Middle frontal gyrus (tissue), 1 donor: ENCODE results near the gene RFFL.

Source experiments
- DNase-seq: peaks from one replicate; pipeline ENCODE4 v3.0.0-alpha.2; 2015; ENCODE audit warnings: low spot score; ENCODE audit errors: extremely low spot score

RFFL gene

DNA sequence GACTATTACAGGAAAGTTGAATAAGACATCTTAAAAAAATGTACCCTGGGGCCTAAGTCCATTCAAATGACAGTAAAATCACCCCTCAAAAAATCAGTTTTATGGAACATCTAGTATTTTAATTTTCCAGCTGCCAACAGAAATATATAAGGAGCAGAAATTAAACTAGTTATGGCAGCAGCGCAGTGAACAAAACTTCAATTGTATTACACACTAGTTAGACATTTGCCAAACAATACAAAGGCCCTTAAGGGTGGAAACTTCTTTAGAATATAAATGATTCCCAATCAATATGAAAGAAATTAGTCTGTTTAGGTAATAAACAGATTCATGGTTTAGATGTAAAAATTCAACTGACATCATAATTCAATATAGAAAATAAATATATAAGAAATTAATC, 18.1 kb upstream of the RFFL start:
- DNase-seq: no peak

GRCh38 chr17:35080536-35080935, 17.0 kb upstream of the RFFL start:
- DNase-seq: no peak

DNA sequence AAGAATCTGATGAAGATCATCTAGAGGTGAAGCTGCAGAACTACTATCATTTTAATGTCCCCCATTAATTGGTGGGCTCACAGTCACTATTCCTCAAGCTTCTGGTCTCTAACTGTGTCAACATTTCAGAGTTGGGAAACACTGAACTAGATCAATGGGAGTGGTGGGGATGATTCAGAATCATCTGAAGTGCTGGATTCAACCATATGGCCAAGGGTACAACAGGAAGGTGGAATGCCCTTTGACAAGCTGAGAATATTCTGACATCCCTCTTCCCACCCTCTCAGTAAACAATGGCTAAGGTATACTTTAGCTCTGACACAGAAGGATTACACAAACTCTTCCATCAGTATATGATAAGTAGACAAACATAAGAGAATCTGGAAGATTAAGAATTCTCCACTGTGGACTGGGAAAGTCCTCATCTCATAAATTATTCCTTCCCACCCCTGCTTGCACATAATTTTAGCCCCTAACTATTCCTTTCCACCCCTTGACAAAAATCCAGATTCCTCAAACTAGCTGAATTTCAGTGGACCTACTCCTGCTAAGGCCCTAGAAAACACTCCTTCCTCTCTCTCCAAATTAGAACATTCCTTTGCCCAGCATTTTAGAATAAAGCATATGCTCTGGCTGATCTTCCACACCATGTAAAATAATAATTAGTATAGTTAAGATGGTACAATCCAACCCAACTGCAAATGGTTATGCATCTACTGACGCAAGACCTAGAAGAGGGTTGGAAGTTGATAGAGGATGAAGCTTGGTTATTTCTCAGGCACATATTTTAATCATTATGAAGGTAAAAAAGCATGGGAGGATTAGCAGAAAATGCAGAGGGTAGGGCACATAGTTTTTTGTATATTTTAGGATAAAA, 16.3 kb upstream of the RFFL start:
- no peak for DNase-seq

DNA sequence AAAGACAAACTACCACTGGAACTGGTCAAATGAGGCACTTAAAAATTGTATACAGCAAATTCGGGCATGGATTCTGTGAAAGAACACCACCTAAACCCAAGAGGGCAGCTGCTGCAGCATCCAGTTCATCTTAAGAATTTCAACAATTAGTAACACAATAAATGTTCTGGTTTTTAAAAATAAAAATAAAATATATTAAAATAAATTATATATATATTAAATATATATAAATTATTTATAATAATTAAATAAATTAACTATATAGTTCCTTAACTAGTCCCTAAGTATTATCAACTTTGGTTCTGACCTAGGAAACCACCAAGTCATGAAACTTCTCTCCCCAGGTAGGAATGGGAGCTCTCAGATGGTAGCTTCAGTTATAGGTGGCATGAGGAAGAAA, 13.4 kb upstream of the RFFL start:
- DNase-seq: no peak

- peak; percentile 42 for DNase-seq
Measured at GRCh38 chr17:35074711-35075707, 11.5 kb upstream of the RFFL start.

DNA sequence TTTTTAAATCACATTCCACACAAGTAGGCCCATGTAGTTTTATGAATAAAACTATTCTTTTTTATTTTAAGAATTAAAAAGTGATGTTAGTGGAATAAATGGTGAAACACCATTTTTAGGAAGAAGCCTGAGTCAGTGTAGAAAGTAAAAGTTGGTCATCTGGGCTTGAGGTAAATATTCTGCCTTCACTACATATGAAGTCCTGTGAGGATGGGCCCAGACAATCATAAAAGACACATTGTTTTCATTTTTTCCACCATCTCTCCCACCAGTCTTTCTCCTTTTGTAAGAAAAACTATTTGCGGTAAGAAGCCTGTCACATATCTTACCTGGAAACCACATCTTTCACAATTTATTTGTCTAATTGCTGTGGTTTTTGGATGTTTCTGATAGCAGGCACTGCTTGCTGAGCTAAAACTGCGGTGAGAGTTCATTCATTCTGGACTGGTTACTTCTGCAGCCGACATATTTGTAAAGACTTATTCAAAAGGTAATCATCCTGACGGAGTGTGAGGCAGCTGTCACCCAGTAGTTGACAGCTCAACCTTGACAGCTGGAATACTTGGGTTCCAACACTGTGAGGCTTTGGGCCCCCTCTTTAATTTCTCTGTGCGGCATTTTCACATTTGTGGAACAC, 10.6 kb upstream of the RFFL start:
- no peak for DNase-seq

DNA sequence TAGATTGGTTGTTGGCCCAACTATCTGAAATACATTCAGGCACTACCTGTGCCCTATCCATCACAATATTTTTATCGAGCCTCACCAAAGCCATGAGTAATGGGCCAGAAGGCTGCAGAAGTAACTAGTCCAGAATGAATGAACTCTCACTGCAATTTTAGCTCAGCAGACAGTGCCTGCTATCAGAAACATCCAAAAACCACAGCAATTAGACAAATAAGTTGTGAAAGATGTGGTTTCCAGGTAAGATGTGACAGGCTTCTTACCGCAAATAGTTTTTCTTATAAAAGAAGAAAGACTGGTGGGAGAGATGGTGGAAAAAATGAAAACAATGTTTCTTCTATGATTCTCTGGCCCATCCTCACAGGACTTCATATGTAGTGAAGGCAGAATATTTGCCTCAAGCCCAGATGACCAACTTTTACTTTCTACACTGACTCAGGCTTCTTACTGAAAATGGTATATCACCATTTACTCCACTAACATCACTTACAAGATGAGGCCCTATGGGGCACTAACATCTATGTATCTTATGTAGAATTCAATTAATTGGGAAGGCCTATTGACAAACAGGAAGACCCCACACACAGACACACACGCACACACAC, 9.8 kb upstream of the RFFL start:
- no peak for DNase-seq

GRCh38 chr17:35069311-35069710, 5.8 kb upstream of the RFFL start:
- DNase-seq: no peak

DNA sequence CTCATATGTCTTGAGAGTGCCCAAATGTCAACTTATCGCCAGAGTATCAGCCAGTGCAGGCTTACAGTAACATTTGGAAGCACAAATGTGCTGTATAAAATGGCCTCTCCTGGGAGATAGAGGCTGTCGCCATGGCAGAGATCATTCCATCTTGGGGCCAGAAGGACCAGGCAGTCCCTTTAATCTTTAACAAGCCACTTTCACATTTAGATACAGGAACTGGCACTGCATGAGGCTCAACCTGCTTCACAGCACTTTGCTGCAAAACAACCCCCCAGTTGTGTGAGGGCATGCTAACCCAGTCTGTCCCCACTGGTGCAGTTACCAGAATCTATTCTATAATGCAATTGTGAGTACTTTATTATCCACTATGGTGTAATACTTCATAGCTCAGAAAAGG, 4.7 kb upstream of the RFFL start:
- no peak for DNase-seq

GRCh38 chr17:35065880-35066279, 2.4 kb upstream of the RFFL start:
- no peak for DNase-seq

- DNase-seq: no peak
Measured at GRCh38 chr17:35064516-35065215, 1.2 kb upstream of the RFFL start.

DNA sequence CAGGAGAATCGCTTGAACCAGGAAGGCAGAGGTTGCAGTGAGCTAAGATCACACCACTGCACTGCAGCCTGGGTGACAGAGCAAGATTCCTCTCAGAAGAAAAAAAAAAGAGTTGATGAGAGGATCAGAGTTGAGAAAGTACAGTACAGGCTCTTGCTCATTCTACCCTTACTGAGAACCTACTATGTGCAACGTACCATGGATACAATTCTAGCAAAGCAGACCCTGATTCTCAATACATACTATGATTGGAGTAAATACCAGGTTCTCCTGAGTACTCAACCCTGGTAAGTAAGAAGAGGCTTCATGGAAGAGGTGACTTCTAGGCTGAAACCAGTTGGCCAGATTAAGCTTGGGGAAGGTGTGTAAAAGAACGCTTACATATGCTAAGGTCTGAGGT, 1.2 kb downstream of the RFFL start:
- DNase-seq: no peak

- no peak for DNase-seq
Measured at GRCh38 chr17:35057332-35057915, 6.1 kb downstream of the RFFL start.

DNA sequence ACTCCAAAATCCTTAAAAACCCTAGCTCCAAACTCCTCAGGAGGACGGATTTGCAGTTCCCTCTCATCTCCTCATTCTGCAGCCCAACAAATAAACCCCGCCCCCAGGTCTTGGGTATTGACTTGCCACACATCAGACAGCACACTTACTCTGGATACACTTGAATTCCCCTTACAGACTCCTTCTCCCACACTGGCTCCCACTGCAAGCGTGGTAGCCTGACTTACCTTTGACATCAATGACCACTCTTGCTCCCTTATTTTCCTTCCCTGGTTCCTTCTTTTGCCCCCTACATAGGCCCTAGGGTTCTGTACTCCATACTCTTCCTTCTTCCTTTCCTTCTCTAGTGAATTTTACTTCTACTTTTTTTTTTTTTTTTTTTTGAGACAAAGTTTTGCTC, 7.5 kb downstream of the RFFL start:
- no peak for DNase-seq

DNA sequence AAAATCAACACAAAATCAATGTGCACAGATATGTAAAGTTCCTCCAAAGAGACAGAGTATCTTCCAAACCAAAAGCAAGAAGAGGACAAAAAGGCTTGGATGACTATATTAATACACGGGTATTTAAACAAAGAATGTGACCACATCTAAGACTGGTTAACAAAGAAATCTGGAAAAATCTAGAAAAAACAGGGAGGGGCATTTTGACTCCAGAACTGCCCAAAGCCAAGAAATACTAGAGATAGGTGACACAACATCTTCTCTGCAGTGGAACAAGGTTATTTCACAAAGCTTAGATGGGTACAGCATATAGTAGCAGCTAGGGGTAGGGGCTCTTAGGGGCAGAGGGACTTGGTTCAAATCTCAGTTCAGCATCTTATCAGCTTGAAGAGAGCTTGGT, 10.3 kb downstream of the RFFL start:
- no peak for DNase-seq

DNA sequence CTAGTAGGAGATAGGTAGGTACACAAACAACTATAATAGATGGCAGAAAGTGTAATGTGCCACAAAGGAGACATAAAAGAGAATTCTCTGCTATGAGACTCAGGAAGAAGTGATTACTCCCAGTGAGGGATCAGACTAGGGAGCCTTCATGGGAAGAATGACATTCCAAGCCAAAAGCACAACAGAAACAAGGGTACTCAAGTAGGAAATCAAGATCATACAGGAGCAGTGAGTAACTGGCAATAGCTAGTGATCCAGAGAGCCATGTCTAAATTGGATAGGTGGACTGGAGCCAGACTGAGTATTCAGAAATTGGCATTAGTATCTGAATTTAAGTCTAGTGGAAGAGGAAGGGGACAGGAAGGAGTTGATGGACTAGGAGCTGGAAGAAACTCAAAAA, 10.7 kb downstream of the RFFL start:
- no peak for DNase-seq

DNA sequence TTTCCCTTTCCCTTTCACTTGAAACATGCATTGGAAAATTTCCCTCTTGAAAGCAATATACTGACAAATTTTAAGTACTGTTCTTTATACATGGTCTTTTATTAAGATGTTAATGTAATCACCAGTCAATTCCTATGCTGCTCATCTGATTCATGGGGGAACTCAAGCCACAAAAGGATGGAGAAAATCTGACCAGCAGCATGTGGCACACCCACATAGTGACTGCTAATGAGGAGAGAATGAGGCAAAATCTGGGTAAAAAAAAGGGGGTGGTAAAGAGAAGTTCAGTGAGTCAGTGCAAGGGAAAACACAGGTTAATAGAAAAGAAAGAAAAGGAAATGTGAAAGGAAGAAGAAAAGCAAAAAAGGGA, 11.3 kb downstream of the RFFL start:
- no peak for DNase-seq

DNA sequence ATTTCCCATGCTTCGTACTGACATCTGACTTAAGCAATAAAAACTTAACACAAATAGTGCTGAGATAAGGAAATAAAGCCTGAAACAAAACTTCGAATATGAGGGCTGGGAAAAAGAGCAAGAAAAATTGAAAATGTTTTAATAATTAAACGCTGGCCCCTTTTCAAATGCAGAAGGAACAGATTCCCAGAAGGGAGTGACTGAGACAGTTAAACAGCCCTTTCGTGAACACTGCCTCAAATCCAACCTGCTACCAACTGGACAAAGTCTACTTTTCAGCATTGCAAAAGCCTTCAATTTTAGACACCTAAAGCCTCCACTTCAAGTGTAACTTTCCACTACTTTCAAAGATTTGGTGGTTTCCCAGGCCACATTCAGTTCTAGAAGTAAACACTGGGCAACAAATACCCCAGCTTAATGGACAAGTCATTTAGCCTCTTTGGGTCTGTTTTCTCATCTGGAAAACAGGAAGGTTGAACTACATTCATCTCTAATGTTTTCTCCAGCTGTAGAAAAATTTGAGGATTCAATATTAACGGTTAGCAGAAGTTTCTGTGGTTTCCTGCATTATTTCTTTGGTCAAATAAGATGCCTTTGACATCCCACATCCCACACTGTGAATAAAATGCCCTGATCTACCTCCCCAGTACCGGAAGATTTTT, 11.8 kb downstream of the RFFL start:
- DNase-seq: no peak

- no peak for DNase-seq
Measured at GRCh38 chr17:35051183-35051578, 12.3 kb downstream of the RFFL start.

GRCh38 chr17:35050170-35050569, 13.3 kb downstream of the RFFL start:
- DNase-seq: no peak
